CD4-positive, alpha-beta memory T cell (primary cell): ENCODE measurements around the gene MORF4L1. TPM values are rescaled to one million over a fixed set of nuclear protein-coding genes. Genes with fewer than 3 reads are reported as not detected.
"Not testable (repeated sequence)": the region's sequence is repeated elsewhere in the genome, so short reads cannot be mapped to it uniquely, and the experiment has no call there.

ENCODE experiments used
- CTCF ChIA-PET: fragments of 350-600 bp; sonication (Branson Sonifier 250); formaldehyde crosslinking; loops from one replicate; lab custom pipeline; 2021; ENCODE audit warnings: inconsistent platforms; ENCODE audit not compliant: partially characterized antibody; lab: Charles Lee
- POLR2A ChIA-PET: fragments of 350-600 bp; sonication (Branson Sonifier 250); formaldehyde crosslinking; loops from one replicate; lab custom pipeline; 2021; ENCODE audit not compliant: partially characterized antibody; lab: Charles Lee
- DNase-seq, 5 donors: peaks; one replicate each; pipeline versions ENCODE4 v3.0.0 to v3.0.0-alpha.2; 2020 to 2022; ENCODE audit warnings: mixed read lengths in 1 of 5
- H3K27ac ChIP-seq: one replicate; pipeline ENCODE4 v1.7.0; 2013; ENCODE audit warnings: low read depth, low read length
- H3K27me3 ChIP-seq: 2 replicates; pipeline ENCODE4 v1.7.0; 2013; ENCODE audit warnings: mild to moderate bottlenecking, low read length, moderate library complexity; ENCODE audit not compliant: insufficient read depth
- H3K36me3 ChIP-seq: 2 replicates; pipeline ENCODE4 v1.7.0; 2013; ENCODE audit warnings: mild to moderate bottlenecking, low read length, moderate library complexity; ENCODE audit not compliant: insufficient read depth
- H3K4me1 ChIP-seq: 2 replicates; pipeline ENCODE4 v1.7.0; 2013; ENCODE audit warnings: mild to moderate bottlenecking, low read length, moderate library complexity; ENCODE audit not compliant: insufficient read depth
- H3K4me3 ChIP-seq, 2 donors: one replicate each; pipeline ENCODE4 v1.7.0; 2013; ENCODE audit warnings: low read length in 2 of 2, mild to moderate bottlenecking in 1 of 2
- H3K9me3 ChIP-seq, 2 donors: one replicate each; pipeline ENCODE4 v1.7.0; 2013; ENCODE audit warnings: low read length in 2 of 2, control low read depth in 1 of 2; ENCODE audit not compliant: control insufficient read depth in 1 of 2
- H3K27ac Mint-ChIP-seq, 7 donors: one replicate each; pipeline ENCODE4 v1.8.0; 2020 to 2021; ENCODE audit warnings: mixed read lengths in 7 of 7, mild to moderate bottlenecking in 6 of 7, inconsistent platforms in 3 of 7, moderate library complexity in 3 of 7
- H3K27me3 Mint-ChIP-seq, 2 donors: one replicate each; pipeline ENCODE4 v1.8.0; 2020 to 2021; ENCODE audit warnings: mixed read lengths in 2 of 2
- H3K36me3 Mint-ChIP-seq, 2 donors: one replicate each; pipeline ENCODE4 v1.8.0; 2020 to 2021; ENCODE audit warnings: mixed read lengths in 2 of 2, inconsistent platforms in 1 of 2, mild to moderate bottlenecking in 1 of 2
- H3K4me1 Mint-ChIP-seq, 4 donors: one replicate each; pipeline ENCODE4 v1.8.0; 2020 to 2021; ENCODE audit warnings: mixed read lengths in 4 of 4, mild to moderate bottlenecking in 1 of 4
- H3K4me3 Mint-ChIP-seq, 8 donors: one replicate each; pipeline ENCODE4 v1.8.0; 2020 to 2021; ENCODE audit warnings: mixed read lengths in 8 of 8, mild to moderate bottlenecking in 7 of 8, moderate library complexity in 6 of 8, inconsistent platforms in 3 of 8
- H3K9me3 Mint-ChIP-seq, 8 donors: one replicate each; pipeline ENCODE4 v1.8.0; 2020 to 2021; ENCODE audit warnings: mixed read lengths in 8 of 8, mild to moderate bottlenecking in 5 of 8, inconsistent platforms in 3 of 8, moderate library complexity in 1 of 8
- intact Hi-C: fragments of 100-400 bp; cut with micrococcal nuclease; formaldehyde crosslinking; loops from one replicate; pipeline ENCODE4 v1.15.1; 2023
- polyA plus RNA-seq, 2 donors: library from polyadenylated mRNA; unstranded; fragments of 300-500 nt; fragmentation: Illumina TruSeq; gene quantifications; one replicate each; pipeline ENCODE4 v1.2.3, GENCODE V29; 2021
- total RNA-seq, 2 experiments: library from RNA; stranded (reverse); gene quantifications; one replicate each; pipeline ENCODE4 v1.2.3, GENCODE V29; 2021

Gene MORF4L1
- total and polyA plus RNA-seq, 4 experiments from 2014 or later, result 260 to 395 (median 274) TPM

- no peaks in the 10 kb centered on the region for H3K27me3 ChIP-seq
- peaks cover 62 to 87% of the 10 kb centered on the region in 2 donors for H3K36me3 Mint-ChIP-seq
- no peak overlapping the region for H3K4me3 Mint-ChIP-seq
- H3K9me3 ChIP-seq, result no peaks in the 10 kb centered on the region
- POLR2A ChIA-PET, result interaction anchor here (1.1 kb wide), 2 partner anchors 18 to 25 kb away, joined by 3 to 4 read pairs; no protein-coding TSS in a partner anchor
- H3K4me3 ChIP-seq, result no peak overlapping the region
- no peak overlapping the region for H3K27ac ChIP-seq
- peak overlapping the region in 2 of 7 donors; percentile 4 to 19 for H3K27ac Mint-ChIP-seq
- H3K4me1 ChIP-seq, result peaks cover 4% of the 10 kb centered on the region
- DNase-seq, result no peak
- intact Hi-C loops, result no loop called here
- H3K9me3 Mint-ChIP-seq, result peaks cover 0 to 3% (median 0%) of the 10 kb centered on the region in 8 donors
- H3K4me1 Mint-ChIP-seq, result peaks cover 5 to 14% (median 10%) of the 10 kb centered on the region in 4 donors
- H3K27me3 Mint-ChIP-seq, result no peaks in the 10 kb centered on the region
- H3K36me3 ChIP-seq, result peaks cover 66% of the 10 kb centered on the region
- CTCF ChIA-PET, result interaction anchor here (1.1 to 1.3 kb wide), 2 partner anchors 9 to 19 kb away, joined by 3 to 7 read pairs; no protein-coding TSS in a partner anchor
Measured at GRCh38 chr15:78898540-78898939, 25.9 kb downstream of the MORF4L1 start.

- Mint-ChIP-seq H3K36me3 (peaks cover 57 to 86% of the 10 kb centered on the region in 2 donors), H3K4me1 (peaks cover 6 to 14% (median 7%) of the 10 kb centered on the region in 4 donors), H3K27ac (peak overlapping the region in 3 of 7 donors; percentile 24 to 59 (median 29))
- H3K9me3 Mint-ChIP-seq, H3K4me3 Mint-ChIP-seq, H3K27me3 ChIP-seq, intact Hi-C loops, H3K4me1 ChIP-seq, H3K9me3 ChIP-seq, CTCF ChIA-PET, H3K27me3 Mint-ChIP-seq, H3K27ac ChIP-seq, DNase-seq, POLR2A ChIA-PET, H3K4me3 ChIP-seq: not testable (repeated sequence)
- peaks cover 56% of the 10 kb centered on the region for H3K36me3 ChIP-seq
Measured at GRCh38 chr15:78900819-78901533, 28.3 kb downstream of the MORF4L1 start.

- H3K9me3 ChIP-seq, DNase-seq, H3K27me3 Mint-ChIP-seq, H3K4me3 Mint-ChIP-seq, H3K9me3 Mint-ChIP-seq, POLR2A ChIA-PET, H3K4me1 ChIP-seq, H3K4me3 ChIP-seq, H3K27ac ChIP-seq, intact Hi-C loops, H3K27me3 ChIP-seq: not testable (repeated sequence)
- H3K27ac Mint-ChIP-seq, result peak overlapping the region in 6 of 7 donors; percentile 19 to 78 (median 24)
- peaks cover 63% of the 10 kb centered on the region for H3K36me3 ChIP-seq
- peaks cover 57 to 86% of the 10 kb centered on the region in 2 donors for H3K36me3 Mint-ChIP-seq
- H3K4me1 Mint-ChIP-seq, result peaks cover 12 to 14% (median 13%) of the 10 kb centered on the region in 4 donors
- CTCF ChIA-PET, result interaction anchor here (0.8 kb wide), 1 partner anchor 28 kb away, joined by 3 read pairs; no protein-coding TSS in a partner anchor
Measured at GRCh38 chr15:78902281-78903032, 29.8 kb downstream of the MORF4L1 start.

GRCh38 chr15:78904599-78905358 lies 32.1 kb downstream of the MORF4L1 start:
- Mint-ChIP-seq H3K4me1 (peaks cover 18 to 21% (median 19%) of the 10 kb centered on the region in 4 donors), H3K27me3 (no peaks in the 10 kb centered on the region), H3K9me3 (peaks cover 0 to 3% (median 0%) of the 10 kb centered on the region in 8 donors), H3K36me3 (peaks cover 52 to 81% of the 10 kb centered on the region in 2 donors), H3K4me3 (peak overlapping the region in 1 of 8 donors; percentile 6), H3K27ac (peak overlapping the region in 3 of 7 donors; percentile 23 to 39 (median 25))
- Histone ChIP-seq H3K27me3 (no peaks in the 10 kb centered on the region), H3K9me3 (no peaks in the 10 kb centered on the region), H3K36me3 (peaks cover 58% of the 10 kb centered on the region), H3K4me3 (no peak overlapping the region), H3K4me1 (peaks cover 4% of the 10 kb centered on the region), H3K27ac (no peak overlapping the region)
- ChIA-PET POLR2A (interaction anchor here (1.6 kb wide), 1 partner anchor 31 kb away, joined by 4 read pairs; no protein-coding TSS in a partner anchor), CTCF (interaction anchor here (0.7 kb wide), 1 partner anchor 43 kb away, joined by 4 read pairs; no protein-coding TSS in a partner anchor)
- intact Hi-C loops, result no loop called here
- no peak for DNase-seq

- CTCF ChIA-PET, result interaction anchor here (4.0 kb wide), 1 partner anchor 74 kb away, joined by 28 read pairs; no protein-coding TSS in a partner anchor
- no peak for DNase-seq
- Histone ChIP-seq H3K4me3 (no peak overlapping the region), H3K4me1 (peaks cover 10% of the 10 kb centered on the region), H3K27ac (no peak overlapping the region), H3K9me3 (no peaks in the 10 kb centered on the region), H3K27me3 (no peaks in the 10 kb centered on the region), H3K36me3 (peaks cover 56% of the 10 kb centered on the region)
- H3K4me1 Mint-ChIP-seq, result peaks cover 24 to 31% (median 30%) of the 10 kb centered on the region in 4 donors
- H3K9me3 Mint-ChIP-seq, result peaks cover 0 to 5% (median 0%) of the 10 kb centered on the region in 8 donors
- H3K36me3 Mint-ChIP-seq, result peaks cover 50 to 80% of the 10 kb centered on the region in 2 donors
- no peaks in the 10 kb centered on the region for H3K27me3 Mint-ChIP-seq
- H3K4me3 Mint-ChIP-seq, result no peak overlapping the region
- POLR2A ChIA-PET, result no interaction called here
- intact Hi-C loops, result no loop called here
- H3K27ac Mint-ChIP-seq, result peak overlapping the region in 1 of 7 donors; percentile 25
Measured at GRCh38 chr15:78906316-78906620, 33.6 kb downstream of the MORF4L1 start.

- Mint-ChIP-seq H3K27me3 (no peaks in the 10 kb centered on the region), H3K4me1 (peaks cover 22 to 31% (median 27%) of the 10 kb centered on the region in 4 donors), H3K27ac (peak overlapping the region in 2 of 7 donors; percentile 26 to 56), H3K36me3 (peaks cover 45 to 80% of the 10 kb centered on the region in 2 donors), H3K9me3 (peaks cover 0 to 1% (median 0%) of the 10 kb centered on the region in 8 donors), H3K4me3 (no peak overlapping the region)
- DNase-seq, result no peak
- POLR2A ChIA-PET, result no interaction called here
- H3K4me3 ChIP-seq, result no peak overlapping the region
- no peak overlapping the region for H3K27ac ChIP-seq
- no peaks in the 10 kb centered on the region for H3K9me3 ChIP-seq
- intact Hi-C loops, result no loop called here
- H3K27me3 ChIP-seq, result no peaks in the 10 kb centered on the region
- CTCF ChIA-PET, result interaction anchor here (1.1 to 4.0 kb wide), 5 partner anchors 9 to 121 kb away, joined by 3 to 28 read pairs (median 3); no protein-coding TSS in a partner anchor
- H3K4me1 ChIP-seq, result peaks cover 6% of the 10 kb centered on the region
- H3K36me3 ChIP-seq, result peaks cover 54% of the 10 kb centered on the region
Measured at GRCh38 chr15:78907577-78907976, 34.9 kb downstream of the MORF4L1 start.
